ENCODE results near the gene MRPL19. TPM values are rescaled to one million over a fixed set of nuclear protein-coding genes. Genes with fewer than 3 reads are reported as not detected.

MRPL19 gene
- total and polyA plus RNA-seq, 2 of the 13 experiments (the other 11 are each of a cell fraction or from before 2014, with no cell fraction given): 43.2 to 163 TPM

DNA sequence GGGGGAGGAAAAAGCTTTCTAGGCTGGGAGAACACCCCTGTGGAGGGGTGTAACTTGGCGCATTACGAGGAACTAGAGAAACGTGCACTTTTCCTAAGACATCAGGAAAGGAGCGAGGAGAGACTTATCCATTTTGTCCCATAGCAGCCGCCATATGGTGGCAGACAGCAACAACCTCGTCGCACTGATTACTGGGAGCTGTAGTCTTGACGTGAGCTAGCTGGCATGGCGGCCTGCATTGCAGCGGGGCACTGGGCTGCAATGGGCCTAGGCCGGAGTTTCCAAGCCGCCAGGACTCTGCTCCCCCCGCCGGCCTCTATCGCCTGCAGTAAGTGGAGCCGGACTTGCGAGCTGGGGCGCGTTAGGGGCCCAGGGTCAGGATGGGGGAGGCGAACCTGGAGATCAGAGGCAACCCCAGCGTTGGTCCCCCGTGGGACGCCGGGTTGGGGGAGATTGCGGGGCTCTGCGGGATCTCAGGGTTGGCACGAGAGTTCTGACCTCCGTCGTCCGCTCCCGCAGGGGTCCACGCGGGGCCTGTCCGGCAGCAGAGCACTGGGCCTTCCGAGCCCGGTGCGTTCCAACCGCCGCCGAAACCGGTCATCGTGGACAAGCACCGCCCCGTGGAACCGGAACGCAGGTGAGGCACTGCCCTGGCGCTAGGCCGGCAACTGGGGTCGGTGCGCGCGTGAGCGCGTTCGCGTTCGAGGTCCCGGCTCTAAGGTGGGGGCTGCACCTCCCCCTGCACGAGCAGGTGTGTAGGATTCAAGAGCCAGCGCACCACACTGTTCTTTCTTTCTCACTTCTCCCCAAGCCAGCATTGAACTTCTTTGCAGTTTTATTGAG lies at the start of gene MRPL19 (continued):
- TF ChIP-seq FOXM1 (CRISPR knock-in tag; IDR thresholded peaks at IDR 0.05) (no peak), HNRNPL (IDR thresholded peaks at IDR 0.05; ENCODE audit: low read depth, low read length) (peak; percentile 93), MYNN (CRISPR knock-in tag; IDR thresholded peaks at IDR 0.05; ENCODE audit: low read depth) (0 out of 2 replicates have a peak, but pooled peaks have one; percentile 30), NCOA1 (CRISPR knock-in tag; IDR thresholded peaks at IDR 0.05) (no peak; the same call in 1 of the 2 replicates), ZNF850 (CRISPR knock-in tag; conservative IDR thresholded peaks at IDR 0.05) (peak; percentile 49; the same call in 1 of the 2 replicates), MYC (CRISPR knock-in tag; IDR thresholded peaks at IDR 0.05; ENCODE audit: borderline replicate concordance) (peak; percentile 90; the same call in 1 of the 2 replicates), POGZ (CRISPR knock-in tag; IDR thresholded peaks at IDR 0.05) (peak; percentile 74; the same call in 1 of the 2 replicates), ZNF138 (CRISPR knock-in tag; IDR thresholded peaks at IDR 0.05; ENCODE audit: low read depth) (peak; percentile 77; the same call in 1 of the 2 replicates), ZEB1 (IDR thresholded peaks at IDR 0.05; ENCODE audit: insufficient replicate concordance, low read depth) (peak; percentile 31), MAFF (IDR thresholded peaks at IDR 0.05; ENCODE audit: low read depth, low read length) (no peak; the same call in 1 of the 2 replicates), POLR2G (IDR thresholded peaks at IDR 0.05; ENCODE audit: low read depth, low read length) (peak; percentile 88), ZNF3 (CRISPR knock-in tag; IDR thresholded peaks at IDR 0.05) (peak; percentile 16; the same call in 1 of the 2 replicates), ZNF441 (CRISPR knock-in tag; IDR thresholded peaks at IDR 0.05; ENCODE audit: borderline replicate concordance) (peak; percentile 70; the same call in 1 of the 2 replicates), MED1 (CRISPR knock-in tag; IDR thresholded peaks at IDR 0.05) (peak; percentile 23; the same call in 1 of the 2 replicates), ETS1 (CRISPR knock-in tag; IDR thresholded peaks at IDR 0.05) (0 out of 2 replicates have a peak, but pooled peaks have one; percentile 26), ZSCAN9 (CRISPR knock-in tag; IDR thresholded peaks at IDR 0.05; ENCODE audit: borderline replicate concordance) (peak; percentile 85), PCBP1 (IDR thresholded peaks at IDR 0.05; ENCODE audit: borderline replicate concordance, low read depth, low read length) (peak; percentile 81; the same call in 1 of the 2 replicates), PHB2 (IDR thresholded peaks at IDR 0.05; ENCODE audit: partially characterized antibody) (no peak), AKAP8 (CRISPR knock-in tag; IDR thresholded peaks at IDR 0.05) (peak; percentile 83; the same call in 1 of the 2 replicates), CCAR2 (optimal IDR thresholded peaks at IDR 0.05; ENCODE audit: low read depth, low read length) (no peak), TEAD3 (CRISPR knock-in tag; optimal IDR thresholded peaks at IDR 0.05; ENCODE audit: borderline replicate concordance) (peak; percentile 77), HNF1A (IDR thresholded peaks at IDR 0.05; ENCODE audit: low read depth) (no peak; the same call in 1 of the 2 replicates), HNF1A (CRISPR knock-in tag; IDR thresholded peaks at IDR 0.05; ENCODE audit: borderline replicate concordance) (peak; percentile 72; the same call in 1 of the 2 replicates), ZMYM3 (CRISPR knock-in tag; IDR thresholded peaks at IDR 0.05) (no peak; the same call in 1 of the 2 replicates), TFAP4 (IDR thresholded peaks at IDR 0.05; ENCODE audit: borderline replicate concordance, low read depth) (peak; percentile 52; the same call in 1 of the 2 replicates)

Measured in HepG2 (cell line).